ENCODE data around the gene PDZD2.

PDZD2 gene

GRCh38 chr5:31648326-31648725 is 9.4 kb downstream of the PDZD2 start:
- no peak overlapping the region for H3K27ac ChIP-seq
- no peak for TF ChIP-seq ZFX (IDR thresholded peaks at IDR 0.05; ENCODE audit: borderline replicate concordance)
- TF ChIP-seq, protein P1, sequence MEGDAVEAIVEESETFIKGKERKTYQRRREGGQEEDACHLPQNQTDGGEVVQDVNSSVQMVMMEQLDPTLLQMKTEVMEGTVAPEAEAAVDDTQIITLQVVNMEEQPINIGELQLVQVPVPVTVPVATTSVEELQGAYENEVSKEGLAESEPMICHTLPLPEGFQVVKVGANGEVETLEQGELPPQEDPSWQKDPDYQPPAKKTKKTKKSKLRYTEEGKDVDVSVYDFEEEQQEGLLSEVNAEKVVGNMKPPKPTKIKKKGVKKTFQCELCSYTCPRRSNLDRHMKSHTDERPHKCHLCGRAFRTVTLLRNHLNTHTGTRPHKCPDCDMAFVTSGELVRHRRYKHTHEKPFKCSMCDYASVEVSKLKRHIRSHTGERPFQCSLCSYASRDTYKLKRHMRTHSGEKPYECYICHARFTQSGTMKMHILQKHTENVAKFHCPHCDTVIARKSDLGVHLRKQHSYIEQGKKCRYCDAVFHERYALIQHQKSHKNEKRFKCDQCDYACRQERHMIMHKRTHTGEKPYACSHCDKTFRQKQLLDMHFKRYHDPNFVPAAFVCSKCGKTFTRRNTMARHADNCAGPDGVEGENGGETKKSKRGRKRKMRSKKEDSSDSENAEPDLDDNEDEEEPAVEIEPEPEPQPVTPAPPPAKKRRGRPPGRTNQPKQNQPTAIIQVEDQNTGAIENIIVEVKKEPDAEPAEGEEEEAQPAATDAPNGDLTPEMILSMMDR (IDR thresholded peaks at IDR 0.05) = no peak

DNA sequence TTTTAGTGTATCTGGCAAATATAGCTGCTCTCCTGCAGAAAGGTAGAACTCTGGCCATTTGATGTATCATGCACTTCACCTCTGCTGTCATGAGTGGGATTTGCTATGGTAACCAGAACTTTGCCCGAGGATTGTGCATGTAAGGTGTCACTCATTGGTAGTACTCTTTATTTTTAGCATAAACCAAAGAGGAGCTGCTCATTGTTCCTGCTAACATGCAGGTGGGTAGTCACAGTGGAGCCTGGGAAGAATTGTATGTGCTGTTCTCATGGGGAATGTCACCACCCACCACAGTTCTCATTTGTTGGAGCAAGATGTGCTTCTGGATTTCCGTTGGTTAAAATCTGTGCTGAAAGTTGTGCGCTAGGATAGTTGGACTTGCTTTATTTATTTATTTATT is 12.3 kb downstream of the PDZD2 start:
- no peak overlapping the region for H3K27ac ChIP-seq
- TF ChIP-seq, protein P1 (IDR thresholded peaks at IDR 0.05) = no peak
- no peak for TF ChIP-seq ZFX (IDR thresholded peaks at IDR 0.05; ENCODE audit: borderline replicate concordance)

- TF ChIP-seq, protein P1 (IDR thresholded peaks at IDR 0.05) = no peak
- no peak overlapping the region for H3K27ac ChIP-seq
Measured at GRCh38 chr5:31655491-31655890, 16.6 kb downstream of the PDZD2 start.

GRCh38 chr5:31656806-31657205 is 17.9 kb downstream of the PDZD2 start:
- no peak for TF ChIP-seq ZFX (IDR thresholded peaks at IDR 0.05; ENCODE audit: borderline replicate concordance)
- TF ChIP-seq, protein P1 (IDR thresholded peaks at IDR 0.05) = no peak
- H3K27ac ChIP-seq = no peak overlapping the region

- TF ChIP-seq ZFX (IDR thresholded peaks at IDR 0.05; ENCODE audit: borderline replicate concordance) = no peak
- TF ChIP-seq, protein P1 (IDR thresholded peaks at IDR 0.05) = no peak
- no peak overlapping the region for H3K27ac ChIP-seq
Measured at GRCh38 chr5:31657315-31657979, 18.5 kb downstream of the PDZD2 start.

- H3K27ac ChIP-seq = no peak overlapping the region
- TF ChIP-seq, protein P1 (IDR thresholded peaks at IDR 0.05) = no peak
- no peak for TF ChIP-seq ZFX (IDR thresholded peaks at IDR 0.05; ENCODE audit: borderline replicate concordance)
Measured at GRCh38 chr5:31661257-31661656, 22.3 kb downstream of the PDZD2 start.

GRCh38 chr5:31663519-31663918 is 24.6 kb downstream of the PDZD2 start:
- TF ChIP-seq, protein P1 (IDR thresholded peaks at IDR 0.05) = no peak
- TF ChIP-seq ZFX (IDR thresholded peaks at IDR 0.05; ENCODE audit: borderline replicate concordance) = no peak
- no peak overlapping the region for H3K27ac ChIP-seq

All from 22Rv1 (cell line).